ENCODE data around the gene GP1BB. TPM values are rescaled to one million over a fixed set of nuclear protein-coding genes. Genes with fewer than 3 reads are reported as not detected.

Gene GP1BB
- total and polyA plus RNA-seq, 10 of the 15 experiments (the other 5 are each of a cell fraction or from before 2014, with no cell fraction given): 0.05 to 0.28 (median 0.28) TPM; not detected in 7

- CTCF ChIA-PET: no interaction called here
Measured at GRCh38 chr22:19763458-19764298, 40.3 kb downstream of the GP1BB start.

More at GRCh38 chr22:19763458-19764298, 40.3 kb downstream of the GP1BB start:
- no peak overlapping the region for H3K4me2 ChIP-seq (ENCODE audit: control insufficient read depth, insufficient read depth)
- no peak for TF ChIP-seq CHD1 (IDR thresholded peaks at IDR 0.05; ENCODE audit: low read depth, low read length)
- no peak for TF ChIP-seq RAD51 (IDR thresholded peaks at IDR 0.05)
- no peak for TF ChIP-seq ATF3 (IDR thresholded peaks at IDR 0.05; ENCODE audit: borderline replicate concordance, extremely low read depth, low read depth, low read length)
- no peak for TF ChIP-seq GATAD2B (conservative IDR thresholded peaks at IDR 0.05; ENCODE audit: low read depth)
- TF ChIP-seq ZSCAN29 (IDR thresholded peaks at IDR 0.05): no peak
- no peak for TF ChIP-seq SMC3 (IDR thresholded peaks at IDR 0.05; ENCODE audit: borderline replicate concordance, low read length)
- TF ChIP-seq MLLT1 (IDR thresholded peaks at IDR 0.05): no peak
- TF ChIP-seq POU2F2 (IDR thresholded peaks at IDR 0.05; ENCODE audit: borderline replicate concordance, low read depth, low read length): no peak
- TF ChIP-seq HCFC1 (IDR thresholded peaks at IDR 0.05; ENCODE audit: low read length): no peak
- no peak for TF ChIP-seq POLR2AphosphoS2 (IDR thresholded peaks at IDR 0.05; ENCODE audit: low read depth, low read length)
- TF ChIP-seq PAX8 (IDR thresholded peaks at IDR 0.05): no peak
- no peak for TF ChIP-seq USF1 (IDR thresholded peaks at IDR 0.05; ENCODE audit: borderline replicate concordance, extremely low read length, insufficient read depth, low read depth, low read length)
- no peak for TF ChIP-seq ZNF592 (IDR thresholded peaks at IDR 0.05)
- TF ChIP-seq E2F4 (IDR thresholded peaks at IDR 0.05; ENCODE audit: low read depth, low read length): no peak
- no peak overlapping the region for H3K27ac ChIP-seq (ENCODE audit: control insufficient read depth, insufficient read depth)
- 74% methylated on average over 39 of the region's 39 CpGs for WGBS (ENCODE audit: insufficient coverage, insufficient replicate concordance, low lambda C conversion rate, missing lambda C conversion rate)
- no peaks in the 10 kb centered on the region for H3K4me1 ChIP-seq (ENCODE audit: control insufficient read depth, insufficient read depth, low read length)
- FAIRE-seq (no peak), ATAC-seq (no peak), DNase-seq (ENCODE audit: low read depth, low spot score) (no peak)
- H3K27me3 ChIP-seq (replicated peaks in 1 of 2; ENCODE audit: control insufficient read depth in 2 of 2, insufficient read depth in 2 of 2, low read length in 1 of 2): peaks cover 12 to 16% of the 10 kb centered on the region in 2 experiments
- POLR2A ChIA-PET: no interaction called here
- intact Hi-C loops (cut with micrococcal nuclease; ENCODE audit: unreplicated experiment): no loop called here
- BruUV-seq (replicated peaks): no TSS peak
- no peaks in the 10 kb centered on the region for H4K20me1 ChIP-seq (ENCODE audit: control insufficient read depth, insufficient read depth)
- RAD21 ChIA-PET (ENCODE audit: unreplicated experiment): interaction anchor here (1.1 kb wide), 1 partner anchor 13 kb away, joined by 3 read pairs; no protein-coding TSS in a partner anchor
- no peak overlapping the region for H2AFZ ChIP-seq (ENCODE audit: control insufficient read depth, low read depth, low read length)
- no peaks in the 10 kb centered on the region for H3K36me3 ChIP-seq (ENCODE audit: control insufficient read depth in 2 of 2, insufficient read depth in 2 of 2, low read length in 1 of 2)
- no peaks in the 10 kb centered on the region for H3K9me3 ChIP-seq (replicated peaks; ENCODE audit: control insufficient read depth, insufficient read depth, low read length)
- SMC1A ChIA-PET (ENCODE audit: uncharacterized antibody, unreplicated experiment): interaction anchor here (0.8 kb wide), 1 partner anchor 34 kb away, joined by 3 read pairs; no protein-coding TSS in a partner anchor
- in situ Hi-C loops (cut with MboI): no loop called here
- H3K4me3 ChIP-seq: no peak overlapping the region
- no peaks in the 10 kb centered on the region for H3K79me2 ChIP-seq (ENCODE audit: control insufficient read depth, insufficient read depth, low read length)
- no peak overlapping the region for H3K9ac ChIP-seq (ENCODE audit: control insufficient read depth, insufficient read depth, low read length)
